ENCODE data around the gene MRPL36. TPM values are rescaled to one million over a fixed set of nuclear protein-coding genes. Genes with fewer than 3 reads are reported as not detected.
"Not testable (repeated sequence)": the region's sequence is repeated elsewhere in the genome, so short reads cannot be mapped to it uniquely, and the experiment has no call there.

The MRPL36 gene
- total RNA-seq, 3 donors from 2014 or later, result 33.5 to 46.2 (median 41.6) TPM

- H3K4me3 ChIP-seq, result no peak overlapping the region
- no peak for DNase-seq (ENCODE audit: low spot score in 2 of 2)
- TF ChIP-seq POLR2A (IDR thresholded peaks at IDR 0.05), result no peak
- TF ChIP-seq POLR2AphosphoS5 (IDR thresholded peaks at IDR 0.05), result no peak
- no peak for TF ChIP-seq CTCF (IDR thresholded peaks at IDR 0.05)
- no peak overlapping the region for H3K27ac ChIP-seq
- no peaks in the 10 kb centered on the region for H3K27me3 ChIP-seq
- intact Hi-C loops (cut with DNase I; ENCODE audit: low total_unique reads), result no loop called here
- H3K9me3 ChIP-seq, result no peaks in the 10 kb centered on the region
- H3K36me3 ChIP-seq, result no peaks in the 10 kb centered on the region
- peaks cover 0 to 5% of the 10 kb centered on the region in 2 donors for H3K4me1 ChIP-seq
Measured at GRCh38 chr5:1803192-1803591, 3.6 kb upstream of the MRPL36 start.

GRCh38 chr5:1801967-1802295 lies 2.3 kb upstream of the MRPL36 start:
- Histone ChIP-seq H3K4me1 (peaks cover 0 to 12% of the 10 kb centered on the region in 2 donors), H3K36me3 (no peaks in the 10 kb centered on the region), H3K27me3 (no peaks in the 10 kb centered on the region), H3K9me3 (no peaks in the 10 kb centered on the region), H3K4me3 (peak overlapping the region; percentile 91 to 97 (median 97)), H3K27ac (peak overlapping the region; percentile 88 to 93)
- intact Hi-C loops (cut with DNase I; ENCODE audit: low total_unique reads), result no loop called here
- no peak for TF ChIP-seq POLR2A (IDR thresholded peaks at IDR 0.05)
- no peak for TF ChIP-seq CTCF (IDR thresholded peaks at IDR 0.05)
- no peak for TF ChIP-seq POLR2AphosphoS5 (IDR thresholded peaks at IDR 0.05)
- peak in 1 of 2 donors; percentile 37 for DNase-seq (ENCODE audit: low spot score in 2 of 2)

GRCh38 chr5:1801222-1801966 lies 1.8 kb upstream of the MRPL36 start, which contains the start of gene NDUFS6:
Gene NDUFS6 (plus strand): TSS chr5:1801407. CDS start chr5:1801418, 11 bp downstream.
- H3K4me1 ChIP-seq, result peaks cover 0 to 12% of the 10 kb centered on the region in 2 donors
- H3K27ac ChIP-seq, result peak within 1 kb of the TSS; percentile 88 to 93
- no peaks in the 10 kb centered on the region for H3K36me3 ChIP-seq
- H3K4me3 ChIP-seq, result peak within 1 kb of the TSS; percentile 91 to 97 (median 97)
- no peaks in the 10 kb centered on the region for H3K27me3 ChIP-seq
- no peaks in the 10 kb centered on the region for H3K9me3 ChIP-seq
- no peak for TF ChIP-seq POLR2A (IDR thresholded peaks at IDR 0.05)
- TF ChIP-seq POLR2AphosphoS5 (IDR thresholded peaks at IDR 0.05), result peak in 2 of 3 donors; percentile 53 to 55
- peak in 1 of 2 donors; percentile 29 for DNase-seq (ENCODE audit: low spot score in 2 of 2)
- intact Hi-C loops (cut with DNase I; ENCODE audit: low total_unique reads), result no loop called here

DNA sequence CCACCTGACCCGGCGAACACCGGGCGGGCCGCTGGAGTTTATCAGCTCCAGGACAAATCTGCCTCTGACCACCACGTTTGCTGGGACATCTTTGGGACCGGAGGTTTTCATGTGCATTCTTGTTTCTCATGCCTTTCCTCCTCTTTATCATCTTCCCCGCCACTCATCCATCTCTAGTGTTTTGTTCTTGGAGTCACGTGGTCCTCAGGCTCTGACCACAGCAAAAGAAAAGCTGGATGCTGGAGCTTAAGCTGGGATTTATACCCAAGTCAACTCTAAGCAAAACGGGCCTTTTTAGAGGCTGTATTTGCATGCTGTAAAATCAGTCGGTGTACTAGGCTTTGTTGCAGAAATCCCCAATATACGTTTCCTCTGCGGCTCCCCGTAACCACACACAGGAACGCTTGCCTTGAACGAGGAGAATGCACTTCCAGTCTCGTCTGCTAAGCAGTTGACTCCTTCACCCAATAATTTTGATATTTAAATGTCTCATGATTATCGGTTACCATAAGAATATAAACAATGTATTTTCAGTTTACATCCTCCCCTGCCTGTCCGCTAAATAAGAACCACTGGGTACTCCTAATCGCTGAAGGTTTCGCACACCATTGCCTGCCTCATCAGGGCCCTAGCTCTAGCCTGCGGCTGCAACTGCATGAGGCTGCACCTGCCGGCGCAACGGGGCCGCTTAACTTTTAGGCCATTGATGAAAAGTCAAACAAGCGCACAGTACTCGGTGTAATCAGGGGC lies 1.0 kb upstream of the MRPL36 start:
- no peaks in the 10 kb centered on the region for H3K27me3 ChIP-seq
- DNase-seq (ENCODE audit: low spot score in 2 of 2), result no peak
- TF ChIP-seq POLR2A (IDR thresholded peaks at IDR 0.05) (no peak), POLR2AphosphoS5 (IDR thresholded peaks at IDR 0.05) (no peak), CTCF (IDR thresholded peaks at IDR 0.05) (no peak)
- no peaks in the 10 kb centered on the region for H3K36me3 ChIP-seq
- intact Hi-C loops (cut with DNase I; ENCODE audit: low total_unique reads), result no loop called here
- H3K9me3 ChIP-seq, result no peaks in the 10 kb centered on the region
- H3K27ac ChIP-seq, result peak overlapping the region; percentile 88 to 93
- H3K4me1 ChIP-seq, result peaks cover 0 to 12% of the 10 kb centered on the region in 2 donors
- peak overlapping the region; percentile 91 to 97 (median 97) for H3K4me3 ChIP-seq

- no peak for DNase-seq (ENCODE audit: low spot score in 2 of 2)
- TF ChIP-seq CTCF (IDR thresholded peaks at IDR 0.05) (no peak), POLR2A (IDR thresholded peaks at IDR 0.05) (no peak), POLR2AphosphoS5 (IDR thresholded peaks at IDR 0.05) (no peak)
- intact Hi-C loops (cut with DNase I; ENCODE audit: low total_unique reads), result no loop called here
- Histone ChIP-seq H3K27me3 (no peaks in the 10 kb centered on the region), H3K4me1 (peaks cover 0 to 12% of the 10 kb centered on the region in 2 donors), H3K4me3 (peak overlapping the region; percentile 91 to 97 (median 97)), H3K36me3 (no peaks in the 10 kb centered on the region), H3K9me3 (no peaks in the 10 kb centered on the region), H3K27ac (peak overlapping the region; percentile 88 to 93)
Measured at GRCh38 chr5:1799110-1799601, 481 bp downstream of the MRPL36 start.

DNA sequence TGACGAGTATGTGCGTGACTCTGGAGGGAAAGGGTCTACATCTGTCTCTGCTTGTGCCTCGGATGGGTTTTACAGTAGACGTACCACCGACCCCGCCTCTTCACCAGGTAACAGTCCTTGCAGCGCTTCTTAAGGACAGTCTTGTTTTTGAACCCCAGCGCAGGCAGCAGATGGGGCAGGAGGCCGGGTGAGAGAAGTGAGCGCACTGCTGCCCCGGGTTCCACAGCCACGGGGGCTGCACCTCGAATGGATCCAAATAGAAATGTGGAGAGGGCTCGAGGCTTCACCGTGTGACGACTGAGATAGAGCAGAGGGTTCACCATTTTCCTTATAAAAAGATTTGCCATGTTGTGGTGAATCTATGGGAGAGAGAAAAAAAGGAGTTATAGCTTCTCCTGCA lies 1.0 kb downstream of the MRPL36 start:
- H3K27me3 ChIP-seq; intact Hi-C loops (cut with DNase I; ENCODE audit: low total_unique reads); H3K9me3 ChIP-seq; DNase-seq (ENCODE audit: low spot score in 2 of 2); H3K36me3 ChIP-seq; H3K27ac ChIP-seq: not testable (repeated sequence)
- Histone ChIP-seq H3K4me3 (peak overlapping the region; percentile 91 to 97 (median 97)), H3K4me1 (peaks cover 0 to 12% of the 10 kb centered on the region in 2 donors)

All from breast epithelium (tissue), 4 donors.